Measurements from ENCODE around the gene TMA7B.

DNA sequence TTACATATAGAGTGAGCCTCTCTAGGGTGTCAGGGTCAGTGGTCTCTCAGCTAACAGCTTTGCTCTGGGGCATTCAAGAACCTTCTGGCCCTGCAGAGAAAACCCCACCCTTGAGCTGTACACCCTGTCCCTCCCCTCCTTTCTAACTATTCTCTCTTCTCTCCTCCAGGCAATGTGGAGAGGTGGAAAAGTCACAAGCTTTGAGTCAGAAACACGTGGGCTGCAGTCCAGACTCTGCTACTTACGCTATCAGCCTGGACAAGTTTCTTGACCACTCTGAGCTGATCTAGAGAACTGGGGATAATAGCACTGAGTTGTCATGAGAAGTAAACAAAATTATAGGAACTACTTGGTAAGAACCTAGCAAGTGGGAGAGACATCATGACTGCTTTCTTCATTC, 23.8 kb downstream of the TMA7B start:
- TF ChIP-seq, protein P1, sequence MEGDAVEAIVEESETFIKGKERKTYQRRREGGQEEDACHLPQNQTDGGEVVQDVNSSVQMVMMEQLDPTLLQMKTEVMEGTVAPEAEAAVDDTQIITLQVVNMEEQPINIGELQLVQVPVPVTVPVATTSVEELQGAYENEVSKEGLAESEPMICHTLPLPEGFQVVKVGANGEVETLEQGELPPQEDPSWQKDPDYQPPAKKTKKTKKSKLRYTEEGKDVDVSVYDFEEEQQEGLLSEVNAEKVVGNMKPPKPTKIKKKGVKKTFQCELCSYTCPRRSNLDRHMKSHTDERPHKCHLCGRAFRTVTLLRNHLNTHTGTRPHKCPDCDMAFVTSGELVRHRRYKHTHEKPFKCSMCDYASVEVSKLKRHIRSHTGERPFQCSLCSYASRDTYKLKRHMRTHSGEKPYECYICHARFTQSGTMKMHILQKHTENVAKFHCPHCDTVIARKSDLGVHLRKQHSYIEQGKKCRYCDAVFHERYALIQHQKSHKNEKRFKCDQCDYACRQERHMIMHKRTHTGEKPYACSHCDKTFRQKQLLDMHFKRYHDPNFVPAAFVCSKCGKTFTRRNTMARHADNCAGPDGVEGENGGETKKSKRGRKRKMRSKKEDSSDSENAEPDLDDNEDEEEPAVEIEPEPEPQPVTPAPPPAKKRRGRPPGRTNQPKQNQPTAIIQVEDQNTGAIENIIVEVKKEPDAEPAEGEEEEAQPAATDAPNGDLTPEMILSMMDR (IDR thresholded peaks at IDR 0.05): no peak
- no peak for TF ChIP-seq POLR2A (IDR thresholded peaks at IDR 0.05)
